HAP-1 (cell line): ENCODE results near the gene SPIRE1.
"Not testable (repeated sequence)": the region's sequence is repeated elsewhere in the genome, so short reads cannot be mapped to it uniquely, and the experiment has no call there.

ENCODE experiments used
- DNase-seq, 2 experiments: peaks; one replicate each; pipeline ENCODE4 v3.0.0-alpha.2; 2016 to 2020; ENCODE audit warnings: low spot score in 2 of 2
- H3K27me3 ChIP-seq: fragments of 250-450 bp; sonication (Bioruptor Pico); 2 replicates; pipeline ENCODE4 v1.5.1; 2020; ENCODE audit warnings: low read depth, mild to moderate bottlenecking, moderate library complexity
- H3K36me3 ChIP-seq: fragments of 250-450 bp; sonication (Bioruptor Pico); replicated peaks from 2 replicates; pipeline ENCODE4 v1.5.1; 2020; ENCODE audit warnings: mild to moderate bottlenecking
- H3K4me1 ChIP-seq: fragments of 250-450 bp; sonication (Bioruptor Pico); 2 replicates; pipeline ENCODE4 v1.5.1; 2020; ENCODE audit warnings: mild to moderate bottlenecking
- H3K4me3 ChIP-seq: fragments of 250-450 bp; sonication (Bioruptor Pico); 2 replicates; pipeline ENCODE4 v1.5.1; 2020; ENCODE audit warnings: mild to moderate bottlenecking, moderate library complexity
- H3K9me3 ChIP-seq: fragments of 250-450 bp; sonication (Bioruptor Pico); 2 replicates; pipeline ENCODE4 v1.5.1; 2020; ENCODE audit warnings: mild to moderate bottlenecking, moderate library complexity
- in situ Hi-C: fragments of 300-500 bp; cut with MboI; formaldehyde crosslinking; loops from 3 replicates; pipeline ENCODE4 v1.14.3; 2020; ENCODE audit warnings: low sequenced_read_pairs, inconsistent platforms, mixed read lengths

Gene SPIRE1

GRCh38 chr18:12659904-12660605 is 2.1 kb upstream of the SPIRE1 start:
- in situ Hi-C loops: loop anchor here (5.0 kb wide), 1 partner anchor 268 kb away; no protein-coding TSS in a partner anchor
- Histone ChIP-seq H3K4me3 (no peak overlapping the region), H3K36me3 (peaks cover 9% of the 10 kb centered on the region), H3K4me1 (peaks cover 19% of the 10 kb centered on the region), H3K27me3 (no peaks in the 10 kb centered on the region), H3K9me3 (no peaks in the 10 kb centered on the region)
- DNase-seq: peak; percentile 67 to 71

- Histone ChIP-seq H3K4me1 (peaks cover 19% of the 10 kb centered on the region), H3K27me3 (no peaks in the 10 kb centered on the region), H3K4me3 (peak overlapping the region; percentile 48), H3K36me3 (peaks cover 9% of the 10 kb centered on the region; the same call in 1 of the 2 replicates), H3K9me3 (no peaks in the 10 kb centered on the region)
- peak; percentile 51 to 81 for DNase-seq
- in situ Hi-C loops: no loop called here
These were observed 675 bp upstream of the SPIRE1 start for GRCh38 chr18:12658426-12659138.

GRCh38 chr18:12656938-12657683 is 796 bp downstream of the SPIRE1 start:
- Histone ChIP-seq H3K9me3 (no peaks in the 10 kb centered on the region), H3K4me3 (peak overlapping the region; percentile 60), H3K27me3 (no peaks in the 10 kb centered on the region), H3K4me1 (peaks cover 33% of the 10 kb centered on the region), H3K36me3 (0 out of 2 replicates have a peak, but pooled peaks cover 3% of the 10 kb centered on the region)
- peak; percentile 30 to 44 for DNase-seq
- in situ Hi-C loops: no loop called here

DNA sequence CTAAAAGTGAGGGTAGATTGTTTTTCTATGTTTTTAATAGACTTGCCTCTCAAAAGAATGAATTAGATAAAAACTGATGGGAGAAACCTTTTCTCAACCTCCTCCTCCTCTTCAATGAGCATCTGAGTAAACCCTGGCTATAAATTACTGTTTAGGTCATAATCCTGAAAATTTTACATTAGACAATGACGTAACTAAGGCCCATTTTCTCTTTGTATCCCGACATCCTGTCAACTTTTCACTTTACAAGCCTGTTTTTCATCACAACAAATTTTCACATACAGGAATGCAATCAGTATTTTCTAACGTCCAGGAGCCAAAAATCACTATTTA is 1.3 kb downstream of the SPIRE1 start:
- peak in 1 of 2 experiments; percentile 20 for DNase-seq
- H3K36me3 ChIP-seq: 0 out of 2 replicates have a peak, but pooled peaks cover 3% of the 10 kb centered on the region
- H3K27me3 ChIP-seq: no peaks in the 10 kb centered on the region
- H3K4me3 ChIP-seq: peak overlapping the region; percentile 60
- no peaks in the 10 kb centered on the region for H3K9me3 ChIP-seq
- in situ Hi-C loops: no loop called here
- peaks cover 39% of the 10 kb centered on the region for H3K4me1 ChIP-seq

DNA sequence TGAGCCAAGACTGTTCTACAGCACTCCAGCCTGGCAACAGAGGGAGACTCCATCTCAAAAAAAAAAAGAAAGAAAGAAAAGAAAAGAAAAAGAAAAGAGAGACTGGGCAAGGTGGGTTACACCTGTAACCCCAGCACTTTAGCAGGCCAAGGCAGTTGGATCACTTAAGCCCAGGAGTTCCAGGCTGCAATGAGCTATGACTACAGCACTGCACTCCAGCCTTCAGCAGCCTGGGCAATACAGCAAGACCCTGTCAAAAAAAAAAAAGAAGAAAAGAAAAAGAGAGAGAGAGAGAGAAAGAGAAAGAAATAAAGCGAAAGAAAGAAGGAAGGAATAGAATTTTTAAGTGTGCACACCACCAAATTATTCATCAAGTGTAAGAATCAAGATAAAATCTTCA is 2.9 kb downstream of the SPIRE1 start:
- Histone ChIP-seq H3K4me3 (no peak overlapping the region), H3K27me3 (no peaks in the 10 kb centered on the region), H3K36me3 (no peaks in the 10 kb centered on the region), H3K4me1 (peaks cover 47% of the 10 kb centered on the region), H3K9me3 (no peaks in the 10 kb centered on the region)
- DNase-seq: no peak
- in situ Hi-C loops: no loop called here

GRCh38 chr18:12652861-12653401 is 5.0 kb downstream of the SPIRE1 start:
- no peak for DNase-seq
- peaks cover 38% of the 10 kb centered on the region for H3K4me1 ChIP-seq
- no peak overlapping the region for H3K4me3 ChIP-seq
- no peaks in the 10 kb centered on the region for H3K9me3 ChIP-seq
- in situ Hi-C loops: no loop called here
- H3K36me3 ChIP-seq: 0 out of 2 replicates have a peak, but pooled peaks cover 1% of the 10 kb centered on the region
- H3K27me3 ChIP-seq: no peaks in the 10 kb centered on the region

- Histone ChIP-seq H3K27me3 (no peaks in the 10 kb centered on the region), H3K9me3 (no peaks in the 10 kb centered on the region), H3K4me1 (peaks cover 38% of the 10 kb centered on the region), H3K4me3 (no peak overlapping the region), H3K36me3 (peaks cover 4% of the 10 kb centered on the region; the same call in 1 of the 2 replicates)
- peak in 1 of 2 experiments; percentile 83 for DNase-seq
- in situ Hi-C loops: no loop called here
These were observed 6.3 kb downstream of the SPIRE1 start for GRCh38 chr18:12651651-12652050.

DNA sequence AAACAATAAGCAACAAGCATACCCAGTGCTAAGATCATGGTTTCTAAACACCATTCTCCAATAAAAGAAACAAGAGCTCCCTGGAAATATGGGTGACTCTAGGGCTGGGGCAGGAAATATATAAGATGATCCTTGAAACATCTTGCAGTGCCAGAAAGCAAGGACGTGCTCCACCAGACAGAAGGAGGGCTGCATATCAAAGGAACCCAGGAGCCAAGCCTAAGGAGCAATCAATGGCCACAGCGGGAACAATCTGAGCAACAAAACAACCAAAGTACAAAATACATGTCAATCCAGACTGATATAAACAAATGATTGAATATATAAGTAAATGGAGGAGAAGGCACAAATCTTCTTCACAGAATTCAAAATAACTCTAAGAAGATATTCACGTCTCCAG is 10.1 kb downstream of the SPIRE1 start:
- Histone ChIP-seq H3K9me3 (no peaks in the 10 kb centered on the region), H3K36me3 (peaks cover 4% of the 10 kb centered on the region; the same call in 1 of the 2 replicates), H3K4me3 (no peak overlapping the region), H3K4me1 (peaks cover 20% of the 10 kb centered on the region), H3K27me3 (no peaks in the 10 kb centered on the region)
- no peak for DNase-seq
- in situ Hi-C loops: no loop called here

- no peak overlapping the region for H3K4me3 ChIP-seq
- DNase-seq: no peak
- in situ Hi-C loops: no loop called here
- no peaks in the 10 kb centered on the region for H3K27me3 ChIP-seq
- H3K9me3 ChIP-seq: no peaks in the 10 kb centered on the region
- peaks cover under 1% of the 10 kb centered on the region for H3K4me1 ChIP-seq
- H3K36me3 ChIP-seq: peaks cover 4% of the 10 kb centered on the region; the same call in 1 of the 2 replicates
These were observed 12.1 kb downstream of the SPIRE1 start for GRCh38 chr18:12645751-12646203.

GRCh38 chr18:12645254-12645653 is 12.7 kb downstream of the SPIRE1 start:
- no peak for DNase-seq

GRCh38 chr18:12643756-12644155 is 14.2 kb downstream of the SPIRE1 start:
- in situ Hi-C loops, H3K4me3 ChIP-seq, H3K36me3 ChIP-seq, H3K4me1 ChIP-seq, DNase-seq, H3K9me3 ChIP-seq, H3K27me3 ChIP-seq: not testable (repeated sequence)

More at GRCh38 chr18:12645254-12645653, 12.7 kb downstream of the SPIRE1 start:
- no peaks in the 10 kb centered on the region for H3K27me3 ChIP-seq
- no peak overlapping the region for H3K4me3 ChIP-seq
- peaks cover 4% of the 10 kb centered on the region; the same call in 1 of the 2 replicates for H3K36me3 ChIP-seq
- H3K9me3 ChIP-seq: no peaks in the 10 kb centered on the region
- H3K4me1 ChIP-seq: no peaks in the 10 kb centered on the region; the same call in 1 of the 2 replicates
- in situ Hi-C loops: no loop called here

DNA sequence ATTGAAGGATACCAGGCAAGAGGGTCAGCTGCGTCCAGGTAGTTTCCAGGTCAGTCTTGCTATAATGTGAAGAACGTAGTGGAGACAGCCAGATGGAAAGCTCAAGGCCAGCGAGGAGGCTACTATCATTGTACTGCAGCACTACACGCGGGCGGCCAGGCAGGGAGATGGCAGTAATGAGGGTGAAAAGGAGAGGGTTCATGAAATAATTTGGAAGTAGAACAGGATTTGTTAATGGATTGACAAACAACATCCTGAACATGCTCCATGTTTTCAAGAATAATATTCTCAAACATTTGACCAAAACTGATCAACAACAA is 17.1 kb downstream of the SPIRE1 start:
- in situ Hi-C loops: no loop called here
- H3K4me1 ChIP-seq: peaks cover 4% of the 10 kb centered on the region
- H3K4me3 ChIP-seq: no peak overlapping the region
- H3K27me3 ChIP-seq: no peaks in the 10 kb centered on the region
- H3K9me3 ChIP-seq: no peaks in the 10 kb centered on the region
- DNase-seq: no peak
- H3K36me3 ChIP-seq: no peaks in the 10 kb centered on the region

- H3K36me3 ChIP-seq: no peaks in the 10 kb centered on the region
These were observed 17.7 kb downstream of the SPIRE1 start for GRCh38 chr18:12639990-12640880.

More at GRCh38 chr18:12639990-12640880, 17.7 kb downstream of the SPIRE1 start:
- Histone ChIP-seq H3K27me3 (no peaks in the 10 kb centered on the region), H3K4me3 (no peak overlapping the region), H3K9me3 (no peaks in the 10 kb centered on the region), H3K4me1 (peaks cover 4% of the 10 kb centered on the region)
- no peak for DNase-seq
- in situ Hi-C loops: no loop called here
